PC-3 (cell line): ENCODE data around the gene FAM187B. TPM values are rescaled to one million over a fixed set of nuclear protein-coding genes. Genes with fewer than 3 reads are reported as not detected.

Experiments used
- ATAC-seq: fragments of 200-7000 bp; cut with Tn5 transposase; 2 replicates; pipeline ENCODE4 v1.9.1; 2020; ENCODE audit warnings: mild to moderate bottlenecking, moderate library complexity
- BruUV-seq: library from RNA; stranded (reverse); fragments of 400-500 nt; replicated peaks from 2 replicates; lab custom pipeline; 2021; lab: Mats Ljungman, UMichigan
- CTCF ChIA-PET: fragments of 300-600 bp; sonication (Branson Sonifier 250); formaldehyde crosslinking; loops from one replicate; lab custom pipeline; 2022; ENCODE audit warnings: antibody characterized with exemption; lab: Charles Lee
- POLR2A ChIA-PET: fragments of 300-600 bp; sonication (Branson Sonifier 250); formaldehyde crosslinking; loops from one replicate; lab custom pipeline; 2022; ENCODE audit warnings: antibody characterized with exemption; ENCODE audit not compliant: unreplicated experiment; lab: Charles Lee
- DNase-seq: peaks from one replicate; pipeline ENCODE4 v3.0.0-alpha.2; 2015
- H2AFZ ChIP-seq: fragments of 300-600 bp; sonication (generic); 2 replicates; pipeline ENCODE4 v1.6.0; 2016; ENCODE audit warnings: antibody characterized with exemption, low read length
- H3F3A ChIP-seq: fragments of 300-600 bp; sonication (generic); one replicate; pipeline ENCODE4 v1.6.0; 2017; ENCODE audit warnings: antibody characterized with exemption, low read length, control low read depth, mild to moderate bottlenecking; ENCODE audit not compliant: unreplicated experiment
- H3K27ac ChIP-seq: fragments of 300-600 bp; sonication (generic); 2 replicates; pipeline ENCODE4 v1.5.1; 2016; ENCODE audit warnings: mild to moderate bottlenecking, low read length
- H3K27me3 ChIP-seq: fragments of 300-600 bp; sonication (generic); 2 replicates; pipeline ENCODE4 v1.6.1; 2016; ENCODE audit warnings: low read length, mixed read lengths
- H3K36me3 ChIP-seq: fragments of 300-600 bp; sonication (generic); 2 replicates; pipeline ENCODE4 v1.6.1; 2016; ENCODE audit warnings: low read depth, mixed run types, low read length, mixed read lengths
- H3K4me1 ChIP-seq: fragments of 300-600 bp; sonication (generic); 2 replicates; pipeline ENCODE4 v1.5.1; 2016; ENCODE audit warnings: low read length; ENCODE audit not compliant: insufficient read depth
- H3K4me2 ChIP-seq: fragments of 300-600 bp; sonication (generic); 2 replicates; pipeline ENCODE4 v1.6.0; 2016; ENCODE audit warnings: low read length
- H3K4me3 ChIP-seq: fragments of 300-600 bp; sonication (generic); 2 replicates; pipeline ENCODE4 v1.5.1; 2016; ENCODE audit warnings: mild to moderate bottlenecking, low read length, mixed read lengths
- H3K79me2 ChIP-seq: fragments of 300-600 bp; sonication (generic); 2 replicates; pipeline ENCODE4 v1.6.1; 2017; ENCODE audit warnings: low read length, mixed read lengths
- H3K9ac ChIP-seq: fragments of 300-600 bp; sonication (generic); 2 replicates; pipeline ENCODE4 v1.6.0; 2016; ENCODE audit warnings: mild to moderate bottlenecking, low read length
- H3K9me2 ChIP-seq: fragments of 300-600 bp; sonication (generic); replicated peaks from 2 replicates; pipeline ENCODE4 v1.6.1; 2016; ENCODE audit warnings: mixed run types, low read length, mixed read lengths
- H3K9me3 ChIP-seq: fragments of 300-600 bp; sonication (generic); 2 replicates; pipeline ENCODE4 v1.6.1; 2016; ENCODE audit warnings: low read length, mixed read lengths
- H4K20me1 ChIP-seq: fragments of 300-600 bp; sonication (generic); 2 replicates; pipeline ENCODE4 v1.6.1; 2016; ENCODE audit warnings: low read length, mixed read lengths
- CTCF ChIP-seq: fragments of 300-600 bp; sonication (generic); conservative IDR thresholded peaks from 2 replicates; pipeline ENCODE4 v1.5.1; 2017; ENCODE audit warnings: antibody characterized with exemption, low read depth, mild to moderate bottlenecking, low read length
- EZH2 ChIP-seq: fragments of 300-600 bp; sonication (generic); IDR thresholded peaks from one replicate; pipeline ENCODE4 v1.6.1; 2017; ENCODE audit warnings: antibody characterized with exemption, mild to moderate bottlenecking, low read length; ENCODE audit not compliant: unreplicated experiment
- EZH2phosphoT487 ChIP-seq: fragments of 300-600 bp; sonication (generic); IDR thresholded peaks from 2 replicates; pipeline ENCODE4 v1.6.1; 2018; ENCODE audit warnings: mild to moderate bottlenecking, antibody characterized with exemption, low read length, borderline replicate concordance
- intact Hi-C: fragments of 100-400 bp; cut with micrococcal nuclease; formaldehyde crosslinking; loops from 2 replicates; pipeline ENCODE4 v1.9.0; 2023
- total RNA-seq: library from RNA; depleted of rRNA; stranded (reverse); fragments of >200 nt; gene quantifications from 2 replicates; pipeline ENCODE4 v1.2.3, GENCODE V29; 2014

FAM187B gene
- total RNA-seq, 1 experiment from 2014 or later, result not detected

- Histone ChIP-seq H2AFZ (no peak overlapping the region), H3K9me2 (no peaks in the 10 kb centered on the region), H3K79me2 (peaks cover 17% of the 10 kb centered on the region; the same call in 1 of the 2 replicates), H4K20me1 (no peaks in the 10 kb centered on the region), H3K9ac (no peak overlapping the region), H3K4me3 (no peak overlapping the region), H3K4me1 (peaks cover 20% of the 10 kb centered on the region), H3K9me3 (no peaks in the 10 kb centered on the region), H3K27me3 (no peaks in the 10 kb centered on the region), H3K27ac (no peak overlapping the region), H3K36me3 (no peaks in the 10 kb centered on the region; the same call in 1 of the 2 replicates), H3F3A (no peaks in the 10 kb centered on the region), H3K4me2 (no peak overlapping the region)
- POLR2A ChIA-PET, result no interaction called here
- ATAC-seq, result no peak
- intact Hi-C loops, result loop anchor here (5.0 kb wide), 1 partner anchor 241 kb away; no protein-coding TSS in a partner anchor
- BruUV-seq, result no TSS peak
- no peak for TF ChIP-seq EZH2
- no peak for TF ChIP-seq EZH2phosphoT487
- no peak for TF ChIP-seq CTCF
- DNase-seq, result no peak
- CTCF ChIA-PET, result no interaction called here
These were observed 37.5 kb upstream of the FAM187B start for GRCh38 chr19:35265900-35266519.

DNA sequence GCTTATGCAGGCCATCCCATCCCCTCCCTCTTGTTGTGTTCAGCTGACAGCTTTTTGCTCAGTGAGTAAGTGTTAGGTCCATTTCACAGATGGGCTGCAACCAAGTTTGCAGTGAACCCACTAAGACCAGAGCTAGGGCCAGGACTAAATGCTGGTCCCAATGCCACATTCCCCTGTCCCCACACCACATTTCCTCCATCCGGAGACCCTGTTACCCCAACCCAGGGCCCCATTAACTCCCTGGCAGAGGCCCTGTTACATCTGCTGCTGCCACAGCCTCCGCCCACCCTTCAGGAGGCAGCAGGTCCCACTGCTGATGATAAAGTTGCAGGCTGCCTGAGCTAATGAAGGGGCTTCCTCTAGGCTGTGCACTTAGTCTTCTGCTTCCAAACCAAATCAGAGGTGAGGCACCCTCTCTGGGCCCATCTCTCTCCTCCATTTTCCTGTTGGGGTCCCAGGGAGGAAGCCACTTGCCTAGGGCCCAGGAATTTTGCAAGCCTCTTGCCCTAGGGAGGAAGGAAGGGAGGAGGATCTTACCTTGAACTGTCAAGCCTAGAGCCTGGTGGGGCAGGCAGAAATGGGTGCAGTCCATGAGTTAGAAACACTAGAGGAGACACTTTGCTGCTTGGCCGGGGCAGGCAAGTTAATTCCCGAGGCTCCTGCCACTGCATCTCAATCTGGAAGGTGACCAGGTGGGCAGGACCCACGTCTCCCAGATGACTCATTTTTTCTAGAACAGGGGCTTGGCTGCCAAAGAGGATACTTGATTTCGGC lies 36.8 kb upstream of the FAM187B start:
- Histone ChIP-seq H3K4me2 (no peak overlapping the region), H3K27ac (no peak overlapping the region), H2AFZ (no peak overlapping the region), H3K4me3 (no peak overlapping the region), H3K27me3 (no peaks in the 10 kb centered on the region), H3K36me3 (no peaks in the 10 kb centered on the region; the same call in 1 of the 2 replicates), H3K4me1 (peaks cover 18% of the 10 kb centered on the region), H3K9me3 (no peaks in the 10 kb centered on the region), H3F3A (no peaks in the 10 kb centered on the region), H3K79me2 (peaks cover 16% of the 10 kb centered on the region; the same call in 1 of the 2 replicates), H3K9ac (no peak overlapping the region), H3K9me2 (no peaks in the 10 kb centered on the region), H4K20me1 (no peaks in the 10 kb centered on the region)
- no TSS peak for BruUV-seq
- intact Hi-C loops, result loop anchor here (5.0 kb wide), 1 partner anchor 242 kb away; no protein-coding TSS in a partner anchor
- CTCF ChIA-PET, result no interaction called here
- POLR2A ChIA-PET, result no interaction called here
- no peak for ATAC-seq
- TF ChIP-seq CTCF (no peak), EZH2phosphoT487 (no peak), EZH2 (no peak)
- DNase-seq, result peak; percentile 22
